Measurements from ENCODE around the gene COL4A3.

The COL4A3 gene

DNA sequence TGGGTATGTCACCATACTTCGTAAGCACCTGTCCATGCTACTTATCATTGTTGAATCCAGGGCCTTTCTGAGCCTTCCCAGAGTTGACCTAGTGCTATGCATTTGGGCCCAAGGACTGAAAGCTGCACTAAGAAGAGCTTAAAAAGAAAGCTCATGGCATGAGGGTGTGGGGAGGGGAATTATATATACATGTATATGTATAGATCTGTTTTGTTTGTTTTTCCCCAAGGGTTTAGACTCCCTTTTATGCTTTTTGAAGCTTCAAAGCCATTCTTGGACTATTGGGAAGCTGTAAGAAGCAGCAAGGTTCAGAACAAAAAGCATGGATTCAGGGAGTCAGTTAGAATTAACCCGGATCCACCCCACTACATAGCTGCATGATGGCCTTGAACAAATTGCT, 183.9 kb downstream of the COL4A3 start:
- no peak for DNase-seq

- DNase-seq: no peak
These were observed 185.7 kb downstream of the COL4A3 start for GRCh38 chr2:227349989-227350612.

- DNase-seq: no peak
These were observed 187.2 kb downstream of the COL4A3 start for GRCh38 chr2:227351639-227352038.

DNA sequence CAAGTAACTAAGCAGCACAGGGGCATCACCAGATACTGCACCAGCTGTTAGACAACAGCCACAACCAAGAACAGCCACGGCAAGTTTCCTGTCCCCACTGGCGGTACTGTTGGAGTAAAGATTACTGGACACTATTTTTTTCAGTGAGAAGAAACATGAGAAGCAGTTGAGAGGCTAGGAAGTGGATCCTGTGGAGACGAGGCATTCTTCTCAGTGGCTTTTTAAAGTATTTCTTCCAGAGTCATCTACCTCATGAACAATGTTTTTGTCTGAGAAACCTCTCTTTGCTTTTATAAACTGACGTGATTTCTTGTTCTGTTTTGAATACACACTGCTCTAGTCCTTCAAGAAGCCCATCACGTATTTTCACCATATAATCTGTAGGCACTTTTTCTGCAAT, 195.9 kb downstream of the COL4A3 start:
- DNase-seq: no peak

- DNase-seq: no peak
These were observed 199.3 kb downstream of the COL4A3 start for GRCh38 chr2:227363756-227364155.

Data from activated CD4-positive, CD25-positive, alpha-beta regulatory T cell treated with anti-CD3 and anti-CD28 coated beads, Interleukin-2, amount 50 U/mL, for 72 hours (primary cell).